SHP77 treated with DMSO at 0.1 percent for 48 hours (cell line): ENCODE measurements around the gene COA1.
A peak's percentile ranks its signal among the peaks of the same experiment; 100 is the strongest.
"Not testable (repeated sequence)": the region's sequence is repeated elsewhere in the genome, so short reads cannot be mapped to it uniquely, and the experiment has no call there.

ENCODE experiments used
- DNase-seq: peaks from one replicate; lab custom pipeline; 2025; lab: John Stamatoyannopoulos, UW

The COA1 gene

GRCh38 chr7:43726466-43726865 lies 2.9 kb downstream of the COA1 start:
- no peak for DNase-seq

DNA sequence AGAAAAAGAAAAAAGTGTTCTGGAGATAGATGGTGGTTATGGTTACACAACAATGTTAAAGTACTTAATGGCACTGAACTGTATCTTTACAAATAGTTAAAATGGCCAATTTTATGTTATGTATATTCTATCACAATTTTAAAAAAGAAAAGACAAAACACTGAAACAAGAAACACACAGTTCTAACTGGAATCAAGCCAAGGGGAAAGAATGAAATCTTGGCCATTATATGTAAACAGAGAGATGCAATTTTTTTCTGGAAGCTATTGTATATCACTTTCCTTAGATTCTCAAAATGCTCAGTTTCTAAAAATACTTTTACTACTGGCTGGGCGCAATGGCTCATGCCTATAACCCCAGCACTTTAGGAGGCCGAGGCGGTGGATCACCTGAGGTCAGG lies 4.1 kb downstream of the COA1 start:
- DNase-seq, result no peak

DNA sequence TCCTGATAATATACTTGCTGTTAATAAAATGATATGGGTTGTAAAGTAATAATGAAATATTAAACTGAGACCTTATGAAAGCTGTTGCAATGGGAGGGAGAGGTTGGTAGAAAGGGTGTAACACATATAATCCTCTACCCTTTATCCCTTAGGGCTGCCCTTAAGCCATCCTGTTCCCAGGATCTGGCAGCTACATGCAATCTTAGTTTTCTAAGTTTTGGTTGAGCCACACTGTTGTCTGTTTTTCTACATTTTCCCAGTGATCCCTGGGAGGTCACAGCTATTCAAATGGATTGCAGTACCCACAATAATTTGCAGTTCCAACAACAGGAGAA lies 6.3 kb downstream of the COA1 start:
- DNase-seq, result no peak

GRCh38 chr7:43721193-43721806 lies 8.0 kb downstream of the COA1 start:
- DNase-seq, result no peak

DNA sequence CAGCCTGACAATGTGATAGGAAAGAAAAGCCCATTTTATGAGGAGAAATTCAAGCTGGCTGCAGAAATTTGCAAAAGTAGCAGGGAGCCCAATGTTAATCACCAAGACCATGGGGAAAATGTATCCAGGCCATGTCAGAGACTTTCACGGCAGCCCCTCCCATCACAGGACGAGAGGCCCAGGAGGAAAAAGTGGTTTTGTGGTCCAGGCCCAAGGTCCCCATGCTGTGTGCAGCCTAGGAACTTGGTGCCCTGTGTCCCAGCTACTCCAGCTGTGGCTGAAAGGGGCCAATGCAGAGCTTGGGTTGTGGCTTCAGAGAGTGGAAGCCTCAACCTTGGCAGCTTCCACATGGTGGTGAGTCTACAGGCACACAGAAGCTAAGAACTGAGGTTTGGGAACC lies 12.7 kb downstream of the COA1 start:
- no peak for DNase-seq

GRCh38 chr7:43715966-43716365 lies 13.4 kb downstream of the COA1 start:
- not testable (repeated sequence) for DNase-seq

GRCh38 chr7:43711503-43711902 lies 17.8 kb downstream of the COA1 start:
- no peak for DNase-seq

GRCh38 chr7:43708055-43708454 lies 21.3 kb downstream of the COA1 start:
- not testable (repeated sequence) for DNase-seq

- DNase-seq, result no peak
Observed at GRCh38 chr7:43703573-43703972, 25.8 kb downstream of the COA1 start.

DNA sequence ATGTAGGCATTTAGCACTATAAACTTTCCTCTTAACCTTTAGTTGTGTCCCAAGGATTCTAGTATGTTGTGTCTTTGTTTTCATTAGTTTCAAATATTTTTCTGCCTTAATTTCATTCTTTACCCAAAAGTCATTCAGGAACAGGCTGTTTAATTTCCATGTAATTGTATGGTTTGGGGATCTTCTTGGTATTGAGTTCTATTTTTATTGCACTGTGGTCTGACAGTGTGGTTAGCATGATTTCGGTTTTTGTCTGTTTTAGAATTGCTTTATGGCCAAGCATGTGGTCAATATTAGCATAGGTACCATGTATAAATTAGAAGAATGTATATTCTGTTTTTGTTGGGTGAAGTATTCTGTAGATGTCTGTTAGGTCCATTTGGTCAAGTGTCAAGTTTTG lies 26.3 kb downstream of the COA1 start:
- DNase-seq, result no peak

DNA sequence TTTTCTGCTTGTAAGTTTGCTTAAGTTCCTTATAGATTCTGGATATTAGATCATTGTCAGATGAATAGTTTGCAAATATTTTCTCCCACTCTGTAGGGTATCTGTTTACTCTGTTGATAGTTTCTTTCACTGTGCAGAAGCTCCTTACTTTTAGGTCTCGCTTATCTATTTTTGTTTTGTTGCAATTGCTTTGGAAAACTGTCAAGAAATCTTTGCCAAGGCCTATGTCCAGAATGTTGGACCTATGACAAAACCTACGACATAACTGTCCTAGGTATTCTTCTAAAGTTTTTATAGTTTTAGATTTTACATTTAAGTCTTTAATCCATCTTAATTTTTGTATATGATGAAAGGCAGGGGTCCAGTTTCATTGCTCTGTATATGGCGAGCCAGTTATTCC lies 27.4 kb downstream of the COA1 start:
- no peak for DNase-seq

- DNase-seq, result no peak
Observed at GRCh38 chr7:43701500-43701854, 27.8 kb downstream of the COA1 start.

DNA sequence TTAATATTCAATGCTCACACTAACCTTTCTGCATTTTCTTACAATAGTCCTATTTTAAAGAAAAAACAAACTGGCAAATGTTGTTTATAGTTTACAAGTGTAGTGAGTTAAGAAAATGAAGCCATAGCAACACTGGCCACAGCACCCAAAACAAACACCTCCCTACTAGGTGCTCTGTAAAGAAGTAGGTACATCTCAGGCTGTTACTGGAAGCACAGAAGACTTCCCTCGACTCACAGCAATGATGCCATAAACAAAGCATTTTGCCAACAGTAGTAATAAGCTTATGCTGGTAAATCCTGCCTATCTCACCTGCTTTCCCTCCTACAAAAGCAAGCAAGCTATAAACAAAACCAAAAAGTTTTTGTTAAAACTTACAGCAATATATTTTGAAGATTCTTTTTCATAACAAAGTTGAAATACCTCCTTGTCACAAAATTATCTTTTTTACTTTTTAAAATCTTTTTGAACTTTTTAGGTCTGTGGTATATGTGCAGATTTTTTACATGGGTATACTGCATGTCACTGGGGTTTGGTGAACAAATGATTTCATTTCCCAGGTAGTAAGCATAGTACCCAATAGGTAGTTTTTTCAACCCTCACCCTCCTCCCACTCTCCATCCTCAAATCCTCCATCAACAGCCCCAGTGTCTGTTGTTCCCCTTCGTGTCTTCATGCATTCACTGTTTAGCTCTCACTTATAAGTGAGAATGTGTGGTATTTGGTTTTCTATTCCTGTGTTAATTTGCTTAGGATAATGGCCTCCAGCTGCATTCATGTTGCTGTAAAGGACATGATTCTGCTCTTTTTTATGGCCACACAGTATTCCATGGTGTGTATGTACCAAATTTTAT lies 28.4 kb downstream of the COA1 start:
- DNase-seq, result peak; percentile 5

DNA sequence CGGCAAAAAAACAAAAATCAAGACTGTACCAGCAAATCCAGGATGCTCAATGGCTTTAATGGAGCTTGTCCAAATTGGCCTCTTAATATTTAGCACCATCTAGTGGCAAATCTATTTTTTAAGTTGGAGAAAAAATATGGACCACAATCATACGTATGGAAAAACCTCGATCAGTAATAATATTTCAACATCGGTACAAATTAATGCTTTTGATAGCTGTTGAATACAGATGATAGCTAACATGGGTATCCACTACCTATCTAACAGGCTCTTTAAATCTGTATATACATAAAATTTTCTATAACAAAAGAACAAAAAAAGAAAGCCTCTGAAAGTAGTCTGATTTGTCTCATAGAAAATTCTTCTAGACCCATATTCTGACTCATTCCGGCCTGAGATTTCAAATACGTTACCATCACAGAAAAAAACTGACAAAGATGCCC lies 29.2 kb downstream of the COA1 start:
- peak; percentile 69 for DNase-seq

- no peak for DNase-seq
Observed at GRCh38 chr7:43698460-43699255, 30.7 kb downstream of the COA1 start.

- no peak for DNase-seq
Observed at GRCh38 chr7:43697690-43698089, 31.6 kb downstream of the COA1 start.

DNA sequence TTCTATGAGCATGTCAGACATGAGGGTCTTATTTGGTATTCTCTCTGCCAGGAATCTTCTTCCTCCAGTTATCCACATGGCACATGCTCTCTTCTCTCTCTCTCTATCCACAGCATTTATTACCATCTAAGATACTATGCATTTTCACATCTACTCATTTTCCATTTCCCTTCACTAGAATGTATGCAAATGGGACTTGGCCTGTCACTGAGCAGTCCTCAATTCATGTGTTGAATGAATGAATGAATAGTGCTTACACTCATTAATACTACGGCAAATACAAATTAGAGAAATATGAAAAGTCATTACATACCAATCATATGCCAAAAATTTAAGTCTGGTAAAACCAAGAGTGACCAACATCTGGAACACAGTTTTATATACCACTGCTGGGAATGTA lies 34.0 kb downstream of the COA1 start:
- DNase-seq, result no peak

DNA sequence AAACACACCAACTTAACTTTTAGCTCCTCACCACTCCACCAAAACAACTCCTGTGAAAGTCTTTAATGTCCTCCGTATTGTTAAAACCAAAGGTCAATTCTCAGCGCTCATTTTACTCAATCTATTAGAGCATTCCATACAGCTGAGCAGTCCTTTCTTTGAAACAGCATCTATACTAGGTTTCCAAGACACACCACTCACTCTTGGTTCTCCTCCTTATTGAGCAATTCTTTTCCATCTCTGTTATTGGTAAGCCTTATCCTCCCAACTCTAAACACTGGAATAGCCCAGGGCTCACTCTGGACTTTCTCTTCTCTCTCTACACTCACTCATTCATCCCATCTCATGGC lies 34.9 kb downstream of the COA1 start:
- no peak for DNase-seq

DNA sequence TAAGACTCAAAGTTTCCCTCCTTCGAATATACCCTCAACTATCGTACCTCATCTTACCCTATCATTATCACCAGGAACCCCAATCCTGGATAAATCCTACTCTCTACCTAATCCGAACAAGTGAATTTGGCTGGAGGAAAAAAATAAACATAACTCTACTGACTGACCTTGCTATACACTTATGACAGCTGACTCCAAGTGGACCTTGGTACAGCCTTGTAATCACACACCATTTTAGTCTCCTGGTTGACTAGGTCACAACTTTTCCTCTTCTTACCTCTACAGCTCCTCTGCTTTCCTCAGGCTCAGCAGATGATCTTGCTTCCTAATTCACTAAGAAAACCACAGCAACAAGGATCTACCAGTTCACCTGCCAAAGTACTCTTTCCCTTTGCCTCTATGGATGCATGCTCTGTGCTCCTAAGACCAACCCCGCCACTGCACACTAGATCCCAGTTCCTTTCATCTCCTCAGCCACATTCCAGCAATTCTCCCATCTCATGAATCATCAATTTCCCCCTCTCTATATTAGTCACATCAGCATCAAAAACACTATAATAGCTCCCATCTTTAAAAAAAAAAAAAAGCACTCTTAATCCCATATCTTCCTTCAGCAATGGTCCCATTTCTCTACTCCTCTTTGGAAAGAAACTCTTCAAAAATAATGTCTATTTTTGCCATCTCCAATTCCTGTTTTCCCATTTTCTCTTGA lies 35.5 kb downstream of the COA1 start:
- no peak for DNase-seq

GRCh38 chr7:43692582-43693373 lies 36.5 kb downstream of the COA1 start:
- peak; percentile 60 for DNase-seq

- no peak for DNase-seq
Observed at GRCh38 chr7:43691611-43692010, 37.7 kb downstream of the COA1 start.

- no peak for DNase-seq
Observed at GRCh38 chr7:43689115-43689514, 40.2 kb downstream of the COA1 start.
